ENCODE measurements around the gene AHCYL2.

DNA sequence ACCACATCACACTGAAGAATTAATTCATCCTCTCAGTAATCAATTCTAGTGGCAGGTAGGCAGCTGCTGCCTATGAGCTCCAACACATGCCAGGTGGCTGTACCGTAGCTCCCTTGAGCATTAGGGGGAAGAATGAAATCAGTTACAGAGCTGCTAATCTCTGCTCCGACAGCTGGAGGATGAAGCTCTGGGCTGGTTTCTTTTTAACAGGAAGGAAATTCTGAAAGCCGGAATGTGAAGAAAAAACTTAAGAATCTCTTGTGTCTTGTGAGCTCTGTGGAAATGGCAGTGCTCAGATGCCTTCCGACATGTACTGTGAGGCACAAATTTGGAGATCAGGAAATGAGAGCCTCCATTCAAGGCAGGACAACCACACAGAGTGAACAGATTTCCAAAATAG, 2.8 kb upstream of the AHCYL2 start:
- TF ChIP-seq, protein P1, sequence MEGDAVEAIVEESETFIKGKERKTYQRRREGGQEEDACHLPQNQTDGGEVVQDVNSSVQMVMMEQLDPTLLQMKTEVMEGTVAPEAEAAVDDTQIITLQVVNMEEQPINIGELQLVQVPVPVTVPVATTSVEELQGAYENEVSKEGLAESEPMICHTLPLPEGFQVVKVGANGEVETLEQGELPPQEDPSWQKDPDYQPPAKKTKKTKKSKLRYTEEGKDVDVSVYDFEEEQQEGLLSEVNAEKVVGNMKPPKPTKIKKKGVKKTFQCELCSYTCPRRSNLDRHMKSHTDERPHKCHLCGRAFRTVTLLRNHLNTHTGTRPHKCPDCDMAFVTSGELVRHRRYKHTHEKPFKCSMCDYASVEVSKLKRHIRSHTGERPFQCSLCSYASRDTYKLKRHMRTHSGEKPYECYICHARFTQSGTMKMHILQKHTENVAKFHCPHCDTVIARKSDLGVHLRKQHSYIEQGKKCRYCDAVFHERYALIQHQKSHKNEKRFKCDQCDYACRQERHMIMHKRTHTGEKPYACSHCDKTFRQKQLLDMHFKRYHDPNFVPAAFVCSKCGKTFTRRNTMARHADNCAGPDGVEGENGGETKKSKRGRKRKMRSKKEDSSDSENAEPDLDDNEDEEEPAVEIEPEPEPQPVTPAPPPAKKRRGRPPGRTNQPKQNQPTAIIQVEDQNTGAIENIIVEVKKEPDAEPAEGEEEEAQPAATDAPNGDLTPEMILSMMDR (IDR thresholded peaks at IDR 0.05 in 4 of 5, conservative IDR thresholded peaks at IDR 0.05 in 1 of 5): no peak
- no peak for TF ChIP-seq POLR2A (IDR thresholded peaks at IDR 0.05)

Data from gastrocnemius medialis (tissue), 4 donors.